MM.1S (cell line): Measurements from ENCODE around the gene UBE2S.

ENCODE experiments used
- DNase-seq: peaks from one replicate; pipeline ENCODE4 v3.0.0-alpha.2; 2015
- H2AFZ ChIP-seq: fragments of 300-600 bp; sonication (generic); 2 replicates; pipeline ENCODE4 v1.6.0; 2016; ENCODE audit warnings: antibody characterized with exemption, low read length
- H3F3A ChIP-seq: fragments of 300-600 bp; sonication (generic); 2 replicates; pipeline ENCODE4 v1.6.1; 2016; ENCODE audit warnings: mild to moderate bottlenecking, antibody characterized with exemption, low read length, moderate library complexity, mixed read lengths; ENCODE audit not compliant: insufficient read depth
- H3K27ac ChIP-seq: fragments of 300-600 bp; sonication (generic); 2 replicates; pipeline ENCODE4 v1.5.1; 2016; ENCODE audit warnings: mild to moderate bottlenecking, low read length
- H3K27me3 ChIP-seq: fragments of 300-600 bp; sonication (generic); replicated peaks from 2 replicates; pipeline ENCODE4 v1.6.0; 2016; ENCODE audit warnings: low read length; ENCODE audit not compliant: insufficient read depth
- H3K36me3 ChIP-seq: fragments of 300-600 bp; sonication (generic); replicated peaks from 2 replicates; pipeline ENCODE4 v1.6.1; 2016; ENCODE audit warnings: mild to moderate bottlenecking, low read length, mixed read lengths; ENCODE audit not compliant: insufficient read depth
- H3K4me1 ChIP-seq: fragments of 300-600 bp; sonication (generic); 2 replicates; pipeline ENCODE4 v1.6.1; 2016; ENCODE audit warnings: low read length, mixed read lengths
- H3K4me2 ChIP-seq: fragments of 300-600 bp; sonication (generic); 2 replicates; pipeline ENCODE4 v1.6.0; 2016; ENCODE audit warnings: low read depth, low read length
- H3K4me3 ChIP-seq: fragments of 300-600 bp; sonication (generic); 2 replicates; pipeline ENCODE4 v1.5.1; 2016; ENCODE audit warnings: low read length, mixed read lengths
- H3K79me2 ChIP-seq: fragments of 300-600 bp; sonication (generic); 2 replicates; pipeline ENCODE4 v1.6.1; 2016; ENCODE audit warnings: mixed run types, low read length, mixed read lengths
- H3K9ac ChIP-seq: fragments of 300-600 bp; sonication (generic); 2 replicates; pipeline ENCODE4 v1.6.1; 2016; ENCODE audit warnings: low read length, mixed read lengths
- H3K9me2 ChIP-seq: fragments of 300-600 bp; sonication (generic); replicated peaks from 2 replicates; pipeline ENCODE4 v1.6.1; 2016; ENCODE audit warnings: mild to moderate bottlenecking, low read length, mixed read lengths; ENCODE audit not compliant: insufficient read depth
- H3K9me3 ChIP-seq: fragments of 300-600 bp; sonication (generic); replicated peaks from 2 replicates; pipeline ENCODE4 v1.6.1; 2016; ENCODE audit warnings: mild to moderate bottlenecking, low read length, mixed read lengths; ENCODE audit not compliant: insufficient read depth
- H4K20me1 ChIP-seq: fragments of 300-600 bp; sonication (generic); 2 replicates; pipeline ENCODE4 v1.6.1; 2016; ENCODE audit warnings: mild to moderate bottlenecking, low read length, moderate library complexity, mixed read lengths; ENCODE audit not compliant: insufficient read depth
- EZH2 ChIP-seq: fragments of 300-600 bp; sonication (generic); optimal IDR thresholded peaks from 2 replicates; pipeline ENCODE3; 2017; ENCODE audit warnings: low read depth, mild to moderate bottlenecking, antibody characterized with exemption, low read length, mixed read lengths
- EZH2phosphoT487 ChIP-seq: fragments of 300-600 bp; sonication (generic); IDR thresholded peaks from 2 replicates; pipeline ENCODE4 v1.6.1; 2018; ENCODE audit warnings: antibody characterized with exemption, low read length
- TF ChIP-seq, protein P1 (sequence below): fragments of 300-600 bp; sonication (generic); IDR thresholded peaks from 2 replicates; pipeline ENCODE4 v1.5.1; 2016; ENCODE audit warnings: antibody characterized with exemption, low read length, mixed read lengths

UBE2S gene

DNA sequence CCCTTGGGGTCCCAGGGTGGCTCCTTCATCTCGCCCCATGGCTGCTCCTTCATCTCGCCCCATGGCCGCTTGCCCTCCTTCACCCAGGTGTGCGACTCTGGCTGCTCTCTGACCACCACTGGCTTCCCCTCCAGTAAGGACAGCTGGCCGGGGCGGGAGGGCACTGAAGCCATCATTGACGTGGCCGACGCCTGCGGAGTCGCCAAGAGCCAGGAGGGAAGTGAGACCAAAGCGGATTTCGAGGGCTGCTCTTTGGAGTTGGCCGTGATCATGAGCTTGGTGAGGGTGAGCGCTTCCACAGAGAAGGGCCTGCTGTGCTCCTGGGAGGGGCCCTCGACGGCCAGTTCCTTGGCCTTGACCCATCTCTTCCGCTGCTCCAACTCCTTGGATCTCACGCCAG lies 49.1 kb downstream of the UBE2S start:
- Histone ChIP-seq H3K9me3 (no peaks in the 10 kb centered on the region), H3K79me2 (no peaks in the 10 kb centered on the region), H3K27ac (no peak overlapping the region), H3F3A (no peaks in the 10 kb centered on the region), H3K36me3 (no peaks in the 10 kb centered on the region), H3K9ac (no peak overlapping the region), H2AFZ (no peak overlapping the region), H3K27me3 (peaks cover 51% of the 10 kb centered on the region), H3K4me1 (peaks cover 5% of the 10 kb centered on the region), H3K4me3 (no peak overlapping the region), H4K20me1 (no peaks in the 10 kb centered on the region), H3K4me2 (no peak overlapping the region), H3K9me2 (no peaks in the 10 kb centered on the region)
- no peak for DNase-seq
- TF ChIP-seq, protein P1, sequence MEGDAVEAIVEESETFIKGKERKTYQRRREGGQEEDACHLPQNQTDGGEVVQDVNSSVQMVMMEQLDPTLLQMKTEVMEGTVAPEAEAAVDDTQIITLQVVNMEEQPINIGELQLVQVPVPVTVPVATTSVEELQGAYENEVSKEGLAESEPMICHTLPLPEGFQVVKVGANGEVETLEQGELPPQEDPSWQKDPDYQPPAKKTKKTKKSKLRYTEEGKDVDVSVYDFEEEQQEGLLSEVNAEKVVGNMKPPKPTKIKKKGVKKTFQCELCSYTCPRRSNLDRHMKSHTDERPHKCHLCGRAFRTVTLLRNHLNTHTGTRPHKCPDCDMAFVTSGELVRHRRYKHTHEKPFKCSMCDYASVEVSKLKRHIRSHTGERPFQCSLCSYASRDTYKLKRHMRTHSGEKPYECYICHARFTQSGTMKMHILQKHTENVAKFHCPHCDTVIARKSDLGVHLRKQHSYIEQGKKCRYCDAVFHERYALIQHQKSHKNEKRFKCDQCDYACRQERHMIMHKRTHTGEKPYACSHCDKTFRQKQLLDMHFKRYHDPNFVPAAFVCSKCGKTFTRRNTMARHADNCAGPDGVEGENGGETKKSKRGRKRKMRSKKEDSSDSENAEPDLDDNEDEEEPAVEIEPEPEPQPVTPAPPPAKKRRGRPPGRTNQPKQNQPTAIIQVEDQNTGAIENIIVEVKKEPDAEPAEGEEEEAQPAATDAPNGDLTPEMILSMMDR, result no peak
- TF ChIP-seq EZH2phosphoT487 (no peak), EZH2 (no peak)

- TF ChIP-seq EZH2phosphoT487 (no peak), EZH2 (no peak)
- TF ChIP-seq, protein P1, result no peak
- no peaks in the 10 kb centered on the region for H3K9me2 ChIP-seq
- H3K79me2 ChIP-seq, result no peaks in the 10 kb centered on the region
- no peaks in the 10 kb centered on the region for H3K36me3 ChIP-seq
- H3K9ac ChIP-seq, result no peak overlapping the region
- peaks cover 5% of the 10 kb centered on the region for H3K4me1 ChIP-seq
- H3K4me2 ChIP-seq, result no peak overlapping the region
- no peaks in the 10 kb centered on the region; the same call in 1 of the 2 replicates for H3F3A ChIP-seq
- peaks cover 66% of the 10 kb centered on the region for H3K27me3 ChIP-seq
- no peak overlapping the region for H3K27ac ChIP-seq
- H4K20me1 ChIP-seq, result no peaks in the 10 kb centered on the region
- H2AFZ ChIP-seq, result no peak overlapping the region
- no peaks in the 10 kb centered on the region for H3K9me3 ChIP-seq
- no peak for DNase-seq
- H3K4me3 ChIP-seq, result no peak overlapping the region
These were observed 52.3 kb downstream of the UBE2S start for GRCh38 chr19:55355213-55355821.

- H4K20me1 ChIP-seq, result no peaks in the 10 kb centered on the region
- H3K36me3 ChIP-seq, result no peaks in the 10 kb centered on the region
- DNase-seq, result no peak
- TF ChIP-seq EZH2phosphoT487, result no peak
- TF ChIP-seq, protein P1, result no peak
- no peak for TF ChIP-seq EZH2
- no peak within 1 kb of the TSS for H3K27ac ChIP-seq
- H3K4me3 ChIP-seq, result peak within 1 kb of the TSS; percentile 34; the same call in 1 of the 2 replicates
- peak within 1 kb of the TSS; percentile 4; the same call in 1 of the 2 replicates for H2AFZ ChIP-seq
- no peaks in the 10 kb centered on the region for H3K9me2 ChIP-seq
- H3F3A ChIP-seq, result no peaks in the 10 kb centered on the region; the same call in 1 of the 2 replicates
- H3K9me3 ChIP-seq, result no peaks in the 10 kb centered on the region
- H3K4me1 ChIP-seq, result peaks cover 5% of the 10 kb centered on the region
- peak within 1 kb of the TSS; percentile 60 for H3K4me2 ChIP-seq
- H3K9ac ChIP-seq, result no peak within 1 kb of the TSS
- H3K79me2 ChIP-seq, result no peaks in the 10 kb centered on the region
- peaks cover 66% of the 10 kb centered on the region for H3K27me3 ChIP-seq
These were observed 52.8 kb downstream of the UBE2S start, which contains the start of gene COX6B2 for GRCh38 chr19:55354698-55355212. TSS of gene COX6B2 (minus strand) at chr19:55354719. CDS start at chr19:55354521, 198 bp downstream.
